Measurements from ENCODE around the gene DUSP16.
"Not testable (repeated sequence)": the region's sequence is repeated elsewhere in the genome, so short reads cannot be mapped to it uniquely, and the experiment has no call there.

Gene DUSP16

DNA sequence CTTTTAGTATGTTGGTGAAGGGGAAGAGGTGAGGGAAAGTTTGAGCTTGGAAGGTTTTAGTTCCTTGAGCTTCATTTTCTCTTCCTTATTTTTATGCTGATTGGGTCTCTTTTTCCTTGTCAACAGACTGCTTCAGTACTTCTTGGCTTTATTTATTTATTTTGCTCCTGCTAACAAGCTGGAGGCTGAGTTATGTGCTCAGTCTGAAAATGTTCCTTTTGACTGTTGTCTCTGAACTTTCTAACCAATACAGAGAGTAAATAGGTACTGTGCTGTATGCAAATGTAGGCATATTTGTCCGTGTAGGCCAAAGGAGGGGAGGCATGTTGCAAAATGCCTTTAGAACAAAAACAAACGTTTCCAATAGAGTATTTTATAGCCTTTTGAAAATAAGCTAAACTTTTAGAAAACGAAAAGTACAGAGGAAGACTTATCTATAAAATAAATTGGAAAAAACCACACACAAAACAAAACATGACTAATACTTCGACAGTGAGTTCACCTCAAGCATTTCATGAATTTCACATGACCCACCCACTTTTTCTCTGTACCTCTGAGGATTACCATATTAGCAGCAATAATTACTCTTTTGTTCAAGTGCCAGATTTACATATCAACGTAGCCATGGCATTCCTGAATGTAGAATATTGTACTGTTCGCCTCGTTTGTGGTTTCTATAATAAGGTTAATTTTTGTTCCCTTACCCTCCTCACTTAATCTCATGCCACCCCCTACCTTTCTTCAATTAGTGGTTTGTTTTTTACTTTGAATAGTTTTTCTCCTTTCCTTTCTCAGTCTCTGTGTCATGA, 44.3 kb upstream of the DUSP16 start:
- Histone ChIP-seq H3K27ac (no peak overlapping the region), H3K4me3 (no peak overlapping the region)
- no peak for DNase-seq (ENCODE audit: low spot score)
- no peak for TF ChIP-seq CTCF (IDR thresholded peaks at IDR 0.05)

GRCh38 chr12:12604740-12605139, 42.1 kb upstream of the DUSP16 start:
- no peak for DNase-seq (ENCODE audit: low spot score)
- Histone ChIP-seq H3K4me3 (no peak overlapping the region), H3K27ac (no peak overlapping the region)
- TF ChIP-seq CTCF (IDR thresholded peaks at IDR 0.05): no peak

- Histone ChIP-seq H3K4me3 (no peak overlapping the region), H3K27ac (no peak overlapping the region)
- no peak for DNase-seq (ENCODE audit: low spot score)
These were observed 38.0 kb upstream of the DUSP16 start for GRCh38 chr12:12600659-12601058.

DNA sequence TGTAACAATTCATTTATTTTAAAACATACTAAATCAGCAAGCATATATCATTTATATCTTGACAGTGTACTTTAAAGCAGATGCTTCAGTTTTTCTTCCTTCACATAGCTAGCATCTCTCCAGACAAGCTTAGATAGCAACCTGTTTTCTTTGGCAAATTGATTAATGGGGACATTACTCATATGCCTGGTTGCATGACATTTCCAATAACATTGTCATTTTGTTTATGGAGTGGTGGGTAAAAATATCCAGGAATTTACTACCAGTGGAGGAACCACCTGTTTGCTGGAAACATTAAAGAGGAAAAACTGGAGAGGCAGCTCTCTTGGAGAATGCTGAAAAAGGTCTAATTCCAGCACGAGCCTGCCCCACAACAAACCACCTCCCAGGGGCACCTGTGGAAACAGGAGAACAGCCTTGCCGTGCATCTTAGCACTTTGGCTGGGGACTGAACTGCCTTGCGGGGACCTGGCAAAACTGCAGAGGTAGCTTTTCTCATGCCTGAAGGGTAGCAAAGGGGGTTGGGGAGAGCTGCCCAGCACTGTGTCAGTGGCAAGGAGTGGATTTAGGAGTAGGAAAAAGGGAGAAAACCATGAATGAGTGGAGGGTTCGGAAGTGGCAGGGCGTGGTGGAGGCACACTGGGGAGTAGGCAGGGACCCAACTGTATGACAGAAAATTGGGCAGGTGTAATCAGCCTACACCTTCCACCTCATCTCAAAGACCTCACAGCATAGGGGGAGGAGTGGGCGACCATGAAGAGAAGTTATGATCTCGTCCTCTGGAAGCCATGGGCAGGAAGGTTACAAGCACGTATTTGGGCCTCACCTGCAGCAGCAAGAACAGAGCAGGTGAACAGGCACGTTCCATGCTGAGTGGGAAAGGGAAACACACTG, 37.3 kb upstream of the DUSP16 start:
- Histone ChIP-seq H3K4me3 (no peak overlapping the region), H3K27ac (no peak overlapping the region)
- DNase-seq (ENCODE audit: low spot score): no peak
- no peak for TF ChIP-seq CTCF (IDR thresholded peaks at IDR 0.05)

More at GRCh38 chr12:12600659-12601058, 38.0 kb upstream of the DUSP16 start:
- no peak for TF ChIP-seq CTCF (IDR thresholded peaks at IDR 0.05)

- Histone ChIP-seq H3K27ac (no peak overlapping the region), H3K4me3 (no peak overlapping the region)
- no peak for DNase-seq (ENCODE audit: low spot score)
- no peak for TF ChIP-seq CTCF (IDR thresholded peaks at IDR 0.05)
These were observed 36.2 kb upstream of the DUSP16 start for GRCh38 chr12:12598864-12599263.

DNA sequence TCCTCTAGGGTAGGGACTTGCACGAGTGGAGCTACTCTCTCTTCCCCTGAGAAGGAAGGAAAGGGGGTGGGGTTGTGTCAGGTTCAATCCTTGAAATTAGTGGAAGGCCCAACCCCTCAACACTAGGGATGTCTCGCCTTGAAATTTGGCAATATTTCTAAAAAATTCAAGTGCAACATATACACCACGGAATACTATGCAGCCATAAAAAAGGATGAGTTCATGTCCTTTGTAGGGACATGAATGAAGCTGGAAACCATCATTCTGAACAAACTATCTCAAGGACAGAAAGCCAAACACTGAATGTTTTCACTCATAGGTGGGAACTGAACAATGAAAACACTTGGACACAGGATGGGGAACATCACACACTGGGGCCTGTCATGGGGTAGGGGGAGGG, 33.9 kb upstream of the DUSP16 start:
- DNase-seq (ENCODE audit: low spot score); H3K4me3 ChIP-seq; H3K27ac ChIP-seq: not testable (repeated sequence)

- H3K4me3 ChIP-seq; H3K27ac ChIP-seq; DNase-seq (ENCODE audit: low spot score): not testable (repeated sequence)
These were observed 33.3 kb upstream of the DUSP16 start for GRCh38 chr12:12595929-12596328.

DNA sequence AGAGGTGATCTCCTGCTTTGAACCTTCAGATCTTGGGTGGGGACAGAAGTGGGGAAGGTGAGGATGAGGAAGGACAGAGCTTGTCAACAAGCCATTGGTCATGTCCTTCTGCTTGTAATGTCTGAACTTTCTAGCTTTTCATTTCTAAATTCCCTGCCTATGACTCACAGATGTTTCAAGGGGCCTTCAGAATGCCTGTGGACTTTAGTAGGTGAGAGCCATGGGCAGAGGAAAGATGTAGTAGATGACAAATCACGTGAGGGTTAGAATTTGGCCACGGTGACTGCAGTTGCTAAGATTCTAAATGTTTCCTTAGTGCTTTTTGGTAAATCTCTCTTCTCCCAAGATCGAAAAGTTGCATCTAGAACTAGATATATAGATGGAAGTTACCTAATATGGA, 30.3 kb upstream of the DUSP16 start:
- H3K4me3 ChIP-seq: no peak overlapping the region
- no peak for TF ChIP-seq CTCF (IDR thresholded peaks at IDR 0.05)
- no peak for DNase-seq (ENCODE audit: low spot score)
- no peak overlapping the region for H3K27ac ChIP-seq
